Astrocyte of the cerebellum (primary cell): ENCODE results near the gene ATP5ME.

Experiments used
- DNase-seq: peaks from one replicate; pipeline ENCODE4 v3.0.0-alpha.2; 2011; ENCODE audit warnings: low read depth
- H3K4me3 ChIP-seq: 2 replicates; pipeline ENCODE4 v1.5.1; 2011; ENCODE audit warnings: mild to moderate bottlenecking, low read depth, low read length, moderate library complexity
- in situ Hi-C: cut with HindIII; loops from 2 replicates; pipeline ENCODE4 v1.10.0; 2017; ENCODE audit warnings: low sequenced_read_pairs
- TF ChIP-seq, protein P1 (sequence below): IDR thresholded peaks from 2 replicates; pipeline ENCODE4 v1.5.1; 2012; ENCODE audit warnings: low read length, low read depth, moderate library complexity, mild to moderate bottlenecking; ENCODE audit errors: missing control alignments

Gene ATP5ME

DNA sequence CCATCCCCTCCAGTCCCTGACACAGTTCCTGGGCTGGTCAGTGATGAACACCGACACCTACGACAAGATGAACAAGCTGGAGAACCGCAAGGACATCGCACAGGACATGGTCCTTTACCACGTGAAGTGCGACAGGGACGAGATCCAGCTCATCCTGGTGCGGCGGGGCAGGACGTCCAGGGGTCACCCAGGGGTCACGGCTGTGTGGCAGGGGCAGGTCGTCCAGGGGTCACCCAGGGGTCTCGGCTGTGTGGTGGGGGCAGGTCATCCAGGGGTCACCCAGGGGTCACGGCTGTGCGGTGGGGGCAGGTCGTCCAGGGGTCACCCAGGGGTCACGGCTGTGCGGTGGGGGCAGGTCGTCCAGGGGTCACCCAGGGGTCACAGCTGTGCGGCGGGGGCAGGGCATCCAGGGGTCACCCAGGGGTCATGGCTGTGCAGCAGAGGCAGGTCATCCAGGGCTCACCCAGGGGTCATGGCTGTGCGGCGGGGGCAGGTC lies 16.7 kb downstream of the ATP5ME start:
- in situ Hi-C loops = no loop called here
- TF ChIP-seq, protein P1, sequence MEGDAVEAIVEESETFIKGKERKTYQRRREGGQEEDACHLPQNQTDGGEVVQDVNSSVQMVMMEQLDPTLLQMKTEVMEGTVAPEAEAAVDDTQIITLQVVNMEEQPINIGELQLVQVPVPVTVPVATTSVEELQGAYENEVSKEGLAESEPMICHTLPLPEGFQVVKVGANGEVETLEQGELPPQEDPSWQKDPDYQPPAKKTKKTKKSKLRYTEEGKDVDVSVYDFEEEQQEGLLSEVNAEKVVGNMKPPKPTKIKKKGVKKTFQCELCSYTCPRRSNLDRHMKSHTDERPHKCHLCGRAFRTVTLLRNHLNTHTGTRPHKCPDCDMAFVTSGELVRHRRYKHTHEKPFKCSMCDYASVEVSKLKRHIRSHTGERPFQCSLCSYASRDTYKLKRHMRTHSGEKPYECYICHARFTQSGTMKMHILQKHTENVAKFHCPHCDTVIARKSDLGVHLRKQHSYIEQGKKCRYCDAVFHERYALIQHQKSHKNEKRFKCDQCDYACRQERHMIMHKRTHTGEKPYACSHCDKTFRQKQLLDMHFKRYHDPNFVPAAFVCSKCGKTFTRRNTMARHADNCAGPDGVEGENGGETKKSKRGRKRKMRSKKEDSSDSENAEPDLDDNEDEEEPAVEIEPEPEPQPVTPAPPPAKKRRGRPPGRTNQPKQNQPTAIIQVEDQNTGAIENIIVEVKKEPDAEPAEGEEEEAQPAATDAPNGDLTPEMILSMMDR = no peak

DNA sequence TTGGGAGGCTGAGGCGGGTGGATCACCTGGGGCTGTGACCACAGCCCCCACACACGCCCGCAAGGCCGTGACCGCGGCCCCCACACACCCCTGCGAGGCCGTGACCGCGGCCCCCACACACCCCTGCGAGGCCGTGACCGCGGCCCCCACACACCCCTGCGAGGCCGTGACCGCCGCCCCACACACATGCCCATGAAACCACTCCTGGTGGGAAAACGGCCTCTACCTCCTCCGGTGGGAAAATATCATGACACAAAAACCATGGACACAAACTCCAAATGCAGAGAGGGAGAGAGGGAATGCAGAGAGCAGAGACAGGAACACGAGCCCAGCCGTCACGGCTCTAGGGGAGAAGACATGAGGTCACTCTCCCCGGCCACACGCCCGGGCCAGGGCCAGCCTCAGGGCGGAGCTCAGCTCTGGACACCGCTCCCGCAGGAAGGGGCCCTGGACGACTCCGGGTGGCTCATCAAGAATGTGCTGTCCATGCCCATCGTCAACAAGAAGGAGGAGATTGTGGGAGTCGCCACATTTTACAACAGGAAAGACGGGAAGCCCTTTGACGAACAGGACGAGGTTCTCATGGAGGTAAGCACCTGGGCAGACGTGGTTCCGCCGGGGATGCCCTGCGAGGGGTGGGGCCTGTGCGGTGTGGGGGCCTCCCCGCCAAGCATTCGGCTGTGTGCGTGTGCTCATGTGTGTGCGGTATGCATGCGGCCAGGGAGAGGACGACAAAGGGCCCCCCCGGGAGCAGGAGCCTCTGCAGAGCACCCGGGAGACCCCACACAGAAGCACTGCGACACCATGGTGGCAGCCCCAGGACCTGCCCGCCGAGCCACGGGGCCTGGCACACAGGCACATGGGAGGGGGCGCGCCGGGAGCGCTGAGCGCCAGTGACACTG lies 17.4 kb downstream of the ATP5ME start:
- TF ChIP-seq, protein P1 = no peak
- in situ Hi-C loops = no loop called here
- no peak for DNase-seq
- H3K4me3 ChIP-seq = no peak overlapping the region

More for the DNA sequence above, 16.7 kb downstream of the ATP5ME start:
- DNase-seq = no peak
- no peak overlapping the region for H3K4me3 ChIP-seq

DNA sequence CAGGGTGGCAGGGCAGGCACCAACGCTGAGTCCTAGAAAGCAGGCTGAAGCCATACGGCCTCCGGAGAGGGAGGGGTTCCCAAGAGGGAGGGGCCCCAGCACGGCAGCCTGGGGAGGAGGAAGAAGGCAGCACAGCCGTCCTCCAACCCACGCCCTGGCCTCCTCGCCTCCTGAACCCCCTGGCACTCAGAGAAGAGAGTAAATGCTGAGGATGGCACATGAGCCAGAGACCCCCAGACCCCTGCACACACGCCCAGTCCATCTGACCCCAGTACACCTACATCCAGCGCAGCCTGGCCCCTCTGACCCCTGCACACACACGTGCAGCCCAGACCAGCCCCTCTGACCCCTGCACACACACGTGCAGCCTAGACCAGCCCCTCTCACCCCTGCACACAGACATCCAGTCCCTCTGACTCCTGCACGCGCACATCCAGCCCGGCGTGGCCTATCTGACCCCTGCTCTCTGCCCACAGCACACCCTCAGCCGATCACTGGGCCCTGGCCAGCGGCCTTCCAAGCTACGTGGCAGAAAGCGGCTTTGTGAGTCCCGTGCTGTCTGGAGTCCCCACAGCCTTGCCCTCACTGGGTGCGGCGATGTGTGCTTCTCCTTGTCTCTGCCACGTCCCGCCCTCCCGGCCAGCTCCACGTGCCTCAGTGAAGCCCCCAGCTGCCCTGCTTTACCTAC lies 18.5 kb downstream of the ATP5ME start:
- TF ChIP-seq, protein P1 = no peak
- no peak overlapping the region for H3K4me3 ChIP-seq
- no peak for DNase-seq
- in situ Hi-C loops = no loop called here

DNA sequence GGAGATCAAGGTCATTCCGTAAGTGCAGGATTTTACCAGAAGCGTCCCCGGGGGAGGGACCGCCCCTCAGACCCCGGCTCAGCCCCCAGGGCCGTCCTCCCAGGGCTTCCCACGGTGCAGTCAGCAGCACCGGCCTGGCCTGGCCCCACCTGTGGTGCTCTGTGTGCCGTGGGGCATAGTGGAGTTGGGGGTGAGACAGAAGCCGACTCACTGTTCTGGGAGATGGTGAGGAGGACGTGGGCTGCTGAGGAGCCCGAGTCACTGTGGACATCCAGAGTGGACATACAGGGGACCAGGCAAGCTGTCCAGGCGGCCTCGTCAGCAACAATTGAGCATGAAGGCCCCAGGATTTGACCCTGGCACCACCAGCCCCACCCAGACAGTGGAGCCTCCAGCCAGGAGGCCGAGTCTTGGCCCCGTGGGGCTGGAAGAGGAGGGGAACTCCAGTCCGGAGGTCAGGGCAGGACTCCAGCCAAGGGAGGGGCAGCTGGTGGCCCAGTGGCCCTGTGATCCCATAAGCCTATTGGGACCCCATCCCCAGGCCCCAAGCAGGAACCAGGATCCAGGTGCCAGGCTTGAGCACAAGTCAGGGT lies 19.1 kb downstream of the ATP5ME start:
- DNase-seq = no peak
- H3K4me3 ChIP-seq = no peak overlapping the region
- TF ChIP-seq, protein P1 = no peak
- in situ Hi-C loops = no loop called here

DNA sequence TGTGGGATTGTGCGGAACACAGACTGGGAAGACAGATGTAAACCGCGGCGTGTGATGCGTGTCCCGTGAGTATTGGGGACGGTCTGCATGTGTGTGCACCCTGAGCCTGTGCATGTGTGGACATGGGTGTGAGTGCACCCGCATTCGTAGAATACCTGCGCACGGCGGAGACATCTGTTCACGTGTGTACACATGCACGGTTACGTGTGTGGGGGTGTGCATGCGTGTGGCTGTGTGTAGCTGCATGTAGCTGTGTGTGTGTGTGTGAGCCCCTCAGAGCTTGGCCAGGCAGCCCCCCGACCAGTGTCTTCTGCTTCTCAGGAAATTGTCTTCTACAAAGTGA lies 19.6 kb downstream of the ATP5ME start:
- TF ChIP-seq, protein P1 = no peak
- in situ Hi-C loops = no loop called here
- no peak overlapping the region for H3K4me3 ChIP-seq
- no peak for DNase-seq

DNA sequence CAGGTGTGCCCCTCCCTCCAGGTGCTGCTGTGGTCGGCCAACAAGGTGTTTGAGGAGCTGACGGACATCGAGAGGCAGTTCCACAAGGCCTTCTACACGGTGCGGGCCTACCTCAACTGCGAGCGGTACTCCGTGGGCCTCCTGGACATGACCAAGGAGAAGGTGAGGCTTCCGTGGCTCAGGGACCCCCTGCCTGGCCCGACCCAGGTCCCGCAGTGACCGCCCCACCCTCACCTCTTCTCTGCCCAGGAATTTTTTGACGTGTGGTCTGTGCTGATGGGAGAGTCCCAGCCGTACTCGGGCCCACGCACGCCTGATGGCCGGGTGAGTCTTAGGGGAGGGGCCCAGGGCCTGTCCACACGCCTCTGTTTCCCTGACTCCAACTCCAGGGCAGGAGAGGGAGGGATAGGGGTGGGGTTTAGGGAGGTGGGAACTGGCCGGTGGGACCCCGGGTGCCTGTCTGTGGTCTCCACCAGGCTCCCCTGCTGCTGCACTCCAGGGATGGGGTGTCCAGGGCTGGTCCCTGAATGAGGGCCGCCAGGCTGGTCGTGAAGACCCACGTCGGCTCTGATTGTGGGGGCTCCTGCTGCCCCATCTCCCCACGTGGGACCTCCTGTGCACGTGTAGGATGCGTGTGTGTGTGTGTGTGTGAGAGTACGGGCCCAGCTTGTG lies 20.1 kb downstream of the ATP5ME start:
- in situ Hi-C loops = no loop called here
- no peak overlapping the region for H3K4me3 ChIP-seq
- no peak for DNase-seq
- TF ChIP-seq, protein P1 = no peak
